KMS-11 (cell line): ENCODE results near the gene CD276.

ENCODE experiments used
- H2AFZ ChIP-seq: fragments of 200-600 bp; sonication (generic); 2 replicates; pipeline ENCODE4 v1.6.1; 2016; ENCODE audit warnings: antibody characterized with exemption, mixed run types, low read depth
- H3K27ac ChIP-seq: fragments of 200-600 bp; sonication (generic); 2 replicates; pipeline ENCODE4 v1.6.1; 2016; ENCODE audit warnings: mild to moderate bottlenecking, mixed run types
- H3K27me3 ChIP-seq: fragments of 200-600 bp; sonication (generic); 2 replicates; pipeline ENCODE4 v1.6.1; 2017; ENCODE audit warnings: mild to moderate bottlenecking, low read depth, mixed run types, moderate library complexity; ENCODE audit not compliant: insufficient read depth
- H3K36me3 ChIP-seq: fragments of 200-600 bp; sonication (generic); 2 replicates; pipeline ENCODE4 v1.6.1; 2017; ENCODE audit warnings: mild to moderate bottlenecking, mixed run types; ENCODE audit not compliant: insufficient read depth
- H3K4me1 ChIP-seq: fragments of 200-600 bp; sonication (generic); 2 replicates; pipeline ENCODE4 v1.6.1; 2016; ENCODE audit warnings: mild to moderate bottlenecking, low read depth, mixed run types; ENCODE audit not compliant: poor library complexity, severe bottlenecking
- H3K4me2 ChIP-seq: fragments of 200-600 bp; sonication (generic); 2 replicates; pipeline ENCODE4 v1.7.0; 2016; ENCODE audit warnings: mild to moderate bottlenecking, mixed run types
- H3K4me3 ChIP-seq: fragments of 200-600 bp; sonication (generic); IDR thresholded peaks from 2 replicates; pipeline ENCODE4 v1.6.1; 2017; ENCODE audit warnings: low read depth, low read length, mixed read lengths; ENCODE audit not compliant: insufficient read depth
- H3K79me2 ChIP-seq: fragments of 200-600 bp; sonication (generic); 2 replicates; pipeline ENCODE4 v1.6.1; 2016; ENCODE audit warnings: low read depth, mixed run types; ENCODE audit not compliant: insufficient read depth
- H3K9ac ChIP-seq: fragments of 200-600 bp; sonication (generic); 2 replicates; pipeline ENCODE4 v1.6.1; 2016; ENCODE audit warnings: mild to moderate bottlenecking, mixed run types
- H4K20me1 ChIP-seq: fragments of 200-600 bp; sonication (generic); 2 replicates; pipeline ENCODE4 v1.6.1; 2016; ENCODE audit warnings: mild to moderate bottlenecking, mixed run types; ENCODE audit not compliant: insufficient read depth
- CTCF ChIP-seq: fragments of 200-600 bp; sonication (generic); conservative IDR thresholded peaks from 2 replicates; pipeline ENCODE4 v1.6.1; 2017; ENCODE audit warnings: low read depth, mild to moderate bottlenecking, antibody characterized with exemption, low read length, moderate library complexity, mixed read lengths

The CD276 gene

GRCh38 chr15:73715417-73715816, 31.2 kb downstream of the CD276 start:
- no peaks in the 10 kb centered on the region for H3K79me2 ChIP-seq
- H3K4me1 ChIP-seq, result no peaks in the 10 kb centered on the region
- H3K27ac ChIP-seq, result no peak overlapping the region
- H4K20me1 ChIP-seq, result no peaks in the 10 kb centered on the region
- H2AFZ ChIP-seq, result no peak overlapping the region
- H3K9ac ChIP-seq, result no peak overlapping the region
- H3K4me3 ChIP-seq, result no peak overlapping the region
- no peak for TF ChIP-seq CTCF
- no peak overlapping the region for H3K4me2 ChIP-seq
- no peaks in the 10 kb centered on the region for H3K36me3 ChIP-seq
- H3K27me3 ChIP-seq, result no peaks in the 10 kb centered on the region

- no peaks in the 10 kb centered on the region for H3K27me3 ChIP-seq
These were observed 32.2 kb downstream of the CD276 start for GRCh38 chr15:73716417-73716816.

GRCh38 chr15:73717206-73717605, 33.0 kb downstream of the CD276 start:
- no peaks in the 10 kb centered on the region for H3K36me3 ChIP-seq
- H3K4me3 ChIP-seq, result no peak overlapping the region
- no peaks in the 10 kb centered on the region for H3K4me1 ChIP-seq
- no peak overlapping the region for H3K4me2 ChIP-seq
- H2AFZ ChIP-seq, result no peak overlapping the region
- H3K9ac ChIP-seq, result no peak overlapping the region
- H4K20me1 ChIP-seq, result no peaks in the 10 kb centered on the region
- H3K27me3 ChIP-seq, result no peaks in the 10 kb centered on the region
- H3K27ac ChIP-seq, result no peak overlapping the region
- no peaks in the 10 kb centered on the region for H3K79me2 ChIP-seq
- TF ChIP-seq CTCF, result no peak

More at GRCh38 chr15:73716417-73716816, 32.2 kb downstream of the CD276 start:
- Histone ChIP-seq H3K4me1 (no peaks in the 10 kb centered on the region), H3K4me3 (no peak overlapping the region), H4K20me1 (no peaks in the 10 kb centered on the region), H2AFZ (no peak overlapping the region), H3K9ac (no peak overlapping the region), H3K79me2 (no peaks in the 10 kb centered on the region), H3K36me3 (no peaks in the 10 kb centered on the region), H3K27ac (no peak overlapping the region), H3K4me2 (no peak overlapping the region)
- TF ChIP-seq CTCF, result no peak

- Histone ChIP-seq H4K20me1 (no peaks in the 10 kb centered on the region), H3K79me2 (no peaks in the 10 kb centered on the region), H3K9ac (no peak overlapping the region), H3K27me3 (no peaks in the 10 kb centered on the region), H3K4me2 (no peak overlapping the region), H3K27ac (no peak overlapping the region), H2AFZ (no peak overlapping the region), H3K4me1 (no peaks in the 10 kb centered on the region), H3K36me3 (no peaks in the 10 kb centered on the region), H3K4me3 (no peak overlapping the region)
- TF ChIP-seq CTCF, result no peak
These were observed 33.6 kb downstream of the CD276 start for GRCh38 chr15:73717802-73718201.

- no peak overlapping the region for H3K4me2 ChIP-seq
- no peaks in the 10 kb centered on the region for H3K79me2 ChIP-seq
- H4K20me1 ChIP-seq, result no peaks in the 10 kb centered on the region
- no peak overlapping the region for H3K9ac ChIP-seq
- H3K36me3 ChIP-seq, result no peaks in the 10 kb centered on the region
- no peak for TF ChIP-seq CTCF
- H2AFZ ChIP-seq, result no peak overlapping the region
- H3K4me3 ChIP-seq, result no peak overlapping the region
- H3K27ac ChIP-seq, result no peak overlapping the region
- H3K4me1 ChIP-seq, result no peaks in the 10 kb centered on the region
- H3K27me3 ChIP-seq, result no peaks in the 10 kb centered on the region
These were observed 34.5 kb downstream of the CD276 start for GRCh38 chr15:73718694-73719093.
